CD14-positive monocyte (primary cell): Measurements from ENCODE around the gene SEC61B. TPM values are rescaled to one million over a fixed set of nuclear protein-coding genes. Genes with fewer than 3 reads are reported as not detected.

ENCODE experiments used
- DNase-seq, 3 donors: peaks; one replicate each; pipeline ENCODE4 v3.0.0-alpha.2; 2011 to 2022
- H2AFZ ChIP-seq: 2 replicates; pipeline ENCODE4 v1.6.0; 2012; ENCODE audit warnings: mild to moderate bottlenecking, low read depth, low read length, inconsistent platforms; ENCODE audit not compliant: insufficient read depth, poor library complexity, severe bottlenecking
- H3K27ac ChIP-seq, 2 donors: 1 replicate in 1 of 2; 2 replicates in 1 of 2; pipeline ENCODE4 v1.5.1; 2012 to 2013; ENCODE audit warnings: low read length in 2 of 2, control low read depth in 1 of 2, inconsistent platforms in 1 of 2, low read depth in 1 of 2, mild to moderate bottlenecking in 1 of 2
- H3K27me3 ChIP-seq, 2 donors: one replicate each; pipeline versions ENCODE4 v1.6.0 to v1.6.1; 2011 to 2013; ENCODE audit warnings: low read length in 2 of 2; ENCODE audit not compliant: control insufficient read depth in 2 of 2, insufficient read depth in 2 of 2
- H3K36me3 ChIP-seq, 2 donors: replicated peaks in 1 of 2; 1 replicate in 1 of 2; 2 replicates in 1 of 2; pipeline versions ENCODE4 v1.5.1 to v1.6.1; 2012 to 2013; ENCODE audit warnings: low read length in 2 of 2, control low read depth in 1 of 2, inconsistent platforms in 1 of 2, mild to moderate bottlenecking in 1 of 2; ENCODE audit not compliant: insufficient read depth in 2 of 2, control insufficient read depth in 1 of 2
- H3K4me1 ChIP-seq, 2 donors: 1 replicate in 1 of 2; 2 replicates in 1 of 2; pipeline versions ENCODE4 v1.5.1 to v1.6.1; 2012 to 2013; ENCODE audit warnings: low read length in 2 of 2, control low read depth in 1 of 2, inconsistent platforms in 1 of 2, mild to moderate bottlenecking in 1 of 2, moderate library complexity in 1 of 2; ENCODE audit not compliant: insufficient read depth in 2 of 2, control insufficient read depth in 1 of 2
- H3K4me2 ChIP-seq: replicated peaks from 2 replicates; pipeline ENCODE3; 2012; ENCODE audit warnings: low read length, moderate library complexity, mild to moderate bottlenecking; ENCODE audit not compliant: poor library complexity, severe bottlenecking; ENCODE audit errors: extremely low read depth
- H3K4me3 ChIP-seq, 3 experiments: fragments of 200-600 bp in 1 of 3; sonication (generic) in 1 of 3; replicated peaks in 1 of 3; 1 replicate in 2 of 3; 2 replicates in 1 of 3; pipeline ENCODE4 v1.5.1; 2011 to 2013; ENCODE audit warnings: low read length in 3 of 3, mild to moderate bottlenecking in 3 of 3, control low read depth in 2 of 3, low read depth in 2 of 3, inconsistent platforms in 1 of 3, moderate library complexity in 1 of 3
- H3K79me2 ChIP-seq: 2 replicates; pipeline ENCODE4 v1.6.0; 2012; ENCODE audit warnings: mild to moderate bottlenecking, control low read depth, inconsistent platforms, low read length, moderate library complexity; ENCODE audit not compliant: insufficient read depth
- H3K9ac ChIP-seq: 2 replicates; pipeline ENCODE4 v1.6.0; 2017; ENCODE audit warnings: low read length, mild to moderate bottlenecking; ENCODE audit not compliant: insufficient read depth, poor library complexity, severe bottlenecking
- H3K9me3 ChIP-seq, 2 donors: replicated peaks in 1 of 2; 1 replicate in 1 of 2; 2 replicates in 1 of 2; pipeline versions ENCODE4 v1.5.1 to v1.6.1; 2012 to 2013; ENCODE audit warnings: low read length in 2 of 2, control low read depth in 1 of 2; ENCODE audit not compliant: control insufficient read depth in 1 of 2, insufficient read depth in 1 of 2
- H4K20me1 ChIP-seq: 2 replicates; pipeline ENCODE4 v1.6.0; 2012; ENCODE audit warnings: mild to moderate bottlenecking, low read length, control low read depth, moderate library complexity; ENCODE audit not compliant: insufficient read depth
- H3K27ac Mint-ChIP-seq, 7 donors: one replicate each; pipeline ENCODE4 v1.8.0; 2020; ENCODE audit warnings: mild to moderate bottlenecking in 7 of 7, mixed read lengths in 7 of 7, moderate library complexity in 6 of 7, inconsistent platforms in 2 of 7
- H3K27me3 Mint-ChIP-seq, 3 donors: one replicate each; pipeline ENCODE4 v1.8.0; 2021 to 2022; ENCODE audit warnings: low read depth in 3 of 3, mild to moderate bottlenecking in 3 of 3, mixed read lengths in 3 of 3, moderate library complexity in 3 of 3, inconsistent platforms in 1 of 3
- H3K36me3 Mint-ChIP-seq, 2 donors: one replicate each; pipeline ENCODE4 v1.8.0; 2020; ENCODE audit warnings: mixed read lengths in 2 of 2, inconsistent platforms in 1 of 2, mild to moderate bottlenecking in 1 of 2
- H3K4me1 Mint-ChIP-seq: one replicate; pipeline ENCODE4 v1.8.0; 2020; ENCODE audit warnings: mild to moderate bottlenecking, mixed read lengths
- H3K4me3 Mint-ChIP-seq, 2 donors: one replicate each; pipeline ENCODE4 v1.8.0; 2020; ENCODE audit warnings: mild to moderate bottlenecking in 2 of 2, mixed read lengths in 2 of 2, moderate library complexity in 1 of 2
- H3K9me3 Mint-ChIP-seq, 7 donors: one replicate each; pipeline ENCODE4 v1.8.0; 2020 to 2022; ENCODE audit warnings: mixed read lengths in 7 of 7, mild to moderate bottlenecking in 6 of 7, moderate library complexity in 6 of 7, inconsistent platforms in 2 of 7
- WGBS: methylation state at CpG from one replicate; pipeline ENCODE4 v1.1.5; 2013; ENCODE audit warnings: missing lambda C conversion rate; ENCODE audit not compliant: insufficient coverage; 5-methylcytosine and 5-hydroxymethylcytosine counted together
- intact Hi-C, 2 donors: fragments of 100-400 bp; cut with micrococcal nuclease; formaldehyde crosslinking; loops; one replicate each; pipeline versions ENCODE4 v1.15.0 to v1.15.1; 2023
- polyA plus RNA-seq, 3 donors: library from polyadenylated mRNA; depleted of rRNA in 1 of 3; unstranded in 2 of 3; stranded (reverse) in 1 of 3; fragments of 300-500 nt in 2 of 3; fragments of >200 nt in 1 of 3; fragmentation: Illumina TruSeq in 2 of 3; gene quantifications; 1 replicate in 2 of 3; 2 replicates in 1 of 3; pipeline ENCODE4 v1.2.3, GENCODE V29; 2012 to 2021
- TF ChIP-seq, protein P1 (sequence below): fragments of 200-600 bp; IDR thresholded peaks from one replicate; pipeline ENCODE4 v1.8.0; 2022; ENCODE audit warnings: antibody characterized with exemption, mild to moderate bottlenecking

SEC61B gene
- polyA plus RNA-seq, 3 donors = 117 to 443 (median 421) TPM

DNA sequence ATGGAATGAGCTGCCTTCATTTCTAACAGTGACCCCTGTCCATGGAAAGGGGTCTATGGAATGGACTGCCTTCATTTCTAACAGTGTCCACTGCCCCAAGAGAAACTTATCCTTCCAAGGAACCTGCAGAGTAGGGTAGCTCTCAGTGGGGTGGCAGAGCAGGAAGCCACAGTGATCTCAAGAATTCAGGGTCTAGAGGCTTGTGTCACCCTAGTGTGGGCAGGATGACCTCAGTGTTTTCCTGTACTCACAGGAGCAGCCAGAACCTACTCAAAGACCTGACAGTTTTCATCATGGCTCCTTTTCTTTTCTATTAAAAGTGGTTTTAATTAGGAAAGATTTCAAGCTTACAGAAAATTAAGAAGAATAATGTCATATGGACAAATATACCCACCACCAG lies 27.5 kb downstream of the SEC61B start:
- Histone ChIP-seq H3K4me3 (no peak overlapping the region), H3K79me2 (no peaks in the 10 kb centered on the region), H3K27ac (no peak overlapping the region), H4K20me1 (no peaks in the 10 kb centered on the region), H3K36me3 (no peaks in the 10 kb centered on the region), H3K9me3 (no peaks in the 10 kb centered on the region), H3K4me1 (peaks cover 3 to 6% of the 10 kb centered on the region in 2 donors), H3K9ac (no peak overlapping the region), H3K27me3 (no peaks in the 10 kb centered on the region), H3K4me2 (no peak overlapping the region), H2AFZ (no peak overlapping the region)
- Mint-ChIP-seq H3K9me3 (no peaks in the 10 kb centered on the region), H3K4me3 (no peak overlapping the region), H3K36me3 (no peaks in the 10 kb centered on the region), H3K27ac (no peak overlapping the region), H3K27me3 (peaks cover 0 to 4% (median 2%) of the 10 kb centered on the region in 3 donors), H3K4me1 (peaks cover 17% of the 10 kb centered on the region)
- intact Hi-C loops = loop anchor here in 1 of 2 donors (10.0 kb wide), 1 partner anchor 55 kb away; no protein-coding TSS in a partner anchor
- no peak for DNase-seq
- TF ChIP-seq, protein P1, sequence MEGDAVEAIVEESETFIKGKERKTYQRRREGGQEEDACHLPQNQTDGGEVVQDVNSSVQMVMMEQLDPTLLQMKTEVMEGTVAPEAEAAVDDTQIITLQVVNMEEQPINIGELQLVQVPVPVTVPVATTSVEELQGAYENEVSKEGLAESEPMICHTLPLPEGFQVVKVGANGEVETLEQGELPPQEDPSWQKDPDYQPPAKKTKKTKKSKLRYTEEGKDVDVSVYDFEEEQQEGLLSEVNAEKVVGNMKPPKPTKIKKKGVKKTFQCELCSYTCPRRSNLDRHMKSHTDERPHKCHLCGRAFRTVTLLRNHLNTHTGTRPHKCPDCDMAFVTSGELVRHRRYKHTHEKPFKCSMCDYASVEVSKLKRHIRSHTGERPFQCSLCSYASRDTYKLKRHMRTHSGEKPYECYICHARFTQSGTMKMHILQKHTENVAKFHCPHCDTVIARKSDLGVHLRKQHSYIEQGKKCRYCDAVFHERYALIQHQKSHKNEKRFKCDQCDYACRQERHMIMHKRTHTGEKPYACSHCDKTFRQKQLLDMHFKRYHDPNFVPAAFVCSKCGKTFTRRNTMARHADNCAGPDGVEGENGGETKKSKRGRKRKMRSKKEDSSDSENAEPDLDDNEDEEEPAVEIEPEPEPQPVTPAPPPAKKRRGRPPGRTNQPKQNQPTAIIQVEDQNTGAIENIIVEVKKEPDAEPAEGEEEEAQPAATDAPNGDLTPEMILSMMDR = no peak

DNA sequence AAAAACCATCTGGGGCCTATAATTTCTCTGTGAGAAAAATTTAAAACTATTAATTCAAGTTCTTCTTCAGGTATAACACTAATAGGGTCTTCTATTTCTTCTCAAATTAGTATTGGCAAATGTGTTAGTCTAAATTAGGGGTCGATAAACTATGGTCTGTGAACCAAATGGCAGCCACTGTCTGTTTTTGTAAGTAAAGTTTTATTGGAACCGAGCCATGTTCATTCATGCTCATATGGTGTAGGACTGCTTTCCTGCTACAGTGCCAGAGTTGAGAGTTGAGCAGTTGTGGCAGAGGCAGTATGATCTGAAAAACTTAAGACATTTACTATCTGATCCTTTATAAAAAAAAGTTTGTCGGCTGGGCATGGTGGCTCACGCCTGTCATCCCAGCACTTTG lies 29.1 kb downstream of the SEC61B start:
- Mint-ChIP-seq H3K27ac (no peak overlapping the region), H3K36me3 (no peaks in the 10 kb centered on the region), H3K4me3 (no peak overlapping the region), H3K27me3 (peaks cover 0 to 4% (median 2%) of the 10 kb centered on the region in 3 donors), H3K9me3 (no peaks in the 10 kb centered on the region), H3K4me1 (peaks cover 10% of the 10 kb centered on the region)
- Histone ChIP-seq H3K9me3 (no peaks in the 10 kb centered on the region), H2AFZ (no peak overlapping the region), H3K4me3 (no peak overlapping the region), H3K79me2 (no peaks in the 10 kb centered on the region), H3K4me2 (no peak overlapping the region), H3K27me3 (no peaks in the 10 kb centered on the region), H4K20me1 (no peaks in the 10 kb centered on the region), H3K4me1 (no peaks in the 10 kb centered on the region), H3K9ac (no peak overlapping the region), H3K27ac (no peak overlapping the region), H3K36me3 (no peaks in the 10 kb centered on the region)
- WGBS = 100% methylated on average over 2 of the region's 4 CpGs
- DNase-seq = no peak
- TF ChIP-seq, protein P1 = no peak
- intact Hi-C loops = no loop called here
